GM12892 (cell line): ENCODE results near the gene ZNF276.
A peak's percentile ranks its signal among the peaks of the same experiment; 100 is the strongest.
"Not testable (repeated sequence)": the region's sequence is repeated elsewhere in the genome, so short reads cannot be mapped to it uniquely, and the experiment has no call there.

Source experiments
- DNase-seq: peaks from one replicate; pipeline ENCODE4 v3.0.0; 2011; ENCODE audit not compliant: insufficient read length
- FAIRE-seq: peaks from 2 replicates; lab custom pipeline; 2011; peaks lifted over from hg19 to GRCh38; lab: Jason Lieb, UNC
- POLR2A ChIP-seq: IDR thresholded peaks from 2 replicates; pipeline ENCODE4 v1.6.1; 2011; ENCODE audit warnings: low read depth, low read length, control low read depth
- POLR2AphosphoS5 ChIP-seq: IDR thresholded peaks from 2 replicates; pipeline ENCODE4 v1.6.1; 2011; ENCODE audit warnings: low read depth, low read length, control low read depth
- TAF1 ChIP-seq: IDR thresholded peaks from 2 replicates; pipeline ENCODE4 v1.6.1; 2011; ENCODE audit warnings: low read depth, mild to moderate bottlenecking, control low read depth, low read length, borderline replicate concordance

ZNF276 gene

DNA sequence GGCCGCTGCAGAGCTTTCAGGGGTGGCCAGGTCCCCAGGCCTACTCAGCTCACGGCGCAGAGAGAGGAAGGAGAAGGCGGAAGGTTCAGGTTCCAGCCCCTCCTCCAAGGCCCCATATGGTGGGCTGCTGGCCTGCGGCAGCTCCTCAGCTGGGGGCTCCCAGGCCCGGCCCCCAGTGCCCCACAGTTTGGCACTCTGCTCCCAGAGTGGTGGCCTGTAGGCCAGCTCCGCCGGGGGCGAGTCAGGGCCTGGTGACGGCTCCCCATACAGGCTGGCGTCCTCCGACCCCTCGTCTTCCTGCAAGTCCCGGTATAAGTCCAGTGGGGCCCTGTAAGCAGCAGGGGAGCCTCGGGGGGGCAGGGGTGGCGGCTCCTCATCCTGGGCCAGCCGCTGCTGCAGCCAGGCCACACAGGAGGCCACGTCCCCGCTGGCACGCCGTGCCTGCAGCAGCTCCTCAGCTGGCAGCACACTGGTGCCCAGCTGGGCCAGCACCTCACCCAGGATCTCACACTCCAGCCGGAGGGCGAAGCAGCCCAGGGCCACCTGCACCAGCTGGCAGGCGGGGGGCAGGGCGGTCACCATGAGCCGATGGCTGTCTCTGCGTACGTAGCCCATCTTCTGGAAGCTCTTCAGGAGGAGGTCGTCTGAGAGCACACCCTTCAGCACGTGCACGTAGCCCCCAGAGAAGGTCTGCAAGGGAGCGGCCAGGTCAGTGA is 23.6 kb upstream of the ZNF276 start:
- no peak for FAIRE-seq
- no peak for DNase-seq
- TF ChIP-seq POLR2AphosphoS5 = no peak
- no peak for TF ChIP-seq POLR2A
- TF ChIP-seq TAF1 = no peak

DNA sequence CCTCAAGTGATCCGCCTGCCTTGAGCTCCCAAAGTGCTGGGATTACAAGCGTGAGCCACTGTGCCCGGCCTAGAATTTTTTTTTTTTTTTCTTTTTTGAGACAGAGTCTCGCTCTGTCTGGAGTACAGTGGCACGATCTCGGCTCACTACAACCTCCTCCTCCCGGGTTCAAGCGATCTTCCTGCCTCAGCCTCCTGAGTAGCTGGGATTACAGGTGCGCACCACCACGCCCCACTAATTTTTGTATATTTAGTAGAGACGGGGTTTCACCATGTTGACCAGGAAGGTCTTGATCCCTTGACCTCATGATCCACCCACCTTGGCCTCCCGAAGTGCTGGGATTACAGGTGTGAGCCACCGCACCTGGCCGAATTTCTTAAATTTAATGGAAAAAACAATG is 22.6 kb upstream of the ZNF276 start:
- FAIRE-seq, DNase-seq: not testable (repeated sequence)

DNA sequence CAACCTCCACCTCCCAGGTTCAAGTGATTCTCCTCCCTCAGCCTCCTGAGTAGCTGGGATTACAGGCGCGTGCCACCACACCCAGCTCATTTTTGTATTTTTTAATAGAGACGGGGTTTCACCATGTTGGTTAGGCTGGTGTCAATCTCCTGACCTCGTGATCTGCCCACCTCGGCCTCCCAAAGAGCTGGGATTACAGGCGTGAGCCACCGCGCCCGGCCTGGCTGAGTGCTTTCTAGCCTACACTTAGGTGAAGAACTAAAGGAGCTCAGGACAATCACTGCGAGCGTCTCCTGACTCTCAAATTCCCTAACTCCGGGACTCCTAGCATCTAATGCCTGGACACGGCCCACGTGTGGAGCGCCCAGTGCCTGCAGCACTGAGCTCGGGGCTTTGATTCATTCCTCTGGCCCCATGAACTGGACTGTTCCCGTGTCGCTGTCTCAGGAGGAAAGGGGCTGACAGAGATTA is 21.7 kb upstream of the ZNF276 start:
- not testable (repeated sequence) for FAIRE-seq, DNase-seq

DNA sequence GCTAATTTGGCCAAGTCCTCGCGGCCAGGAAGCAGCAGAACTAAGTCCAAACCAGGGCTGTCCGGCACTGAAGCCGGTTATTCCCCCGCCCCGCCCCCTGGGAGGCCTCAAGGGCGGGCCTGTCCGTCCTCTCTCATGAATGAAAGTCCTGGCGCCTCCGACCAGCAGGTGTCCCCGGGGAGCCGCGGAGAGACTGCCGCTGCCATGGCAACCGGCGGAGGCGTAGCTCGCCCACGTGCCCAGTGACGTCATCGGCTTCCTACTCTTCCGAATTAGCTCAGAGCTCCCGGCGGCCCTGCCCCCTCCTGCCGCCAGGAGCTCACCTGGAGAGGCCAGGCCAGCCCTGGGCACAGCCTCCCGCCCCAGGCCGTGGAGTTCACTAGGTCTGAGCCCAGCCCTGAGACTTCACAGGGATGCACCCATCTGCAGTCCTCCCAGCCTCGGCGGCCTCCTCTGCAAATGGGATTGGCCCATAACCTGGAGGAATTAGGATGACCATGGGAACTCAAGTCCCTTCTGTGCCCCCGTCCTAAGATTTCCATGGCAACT is 21.2 kb upstream of the ZNF276 start:
- peak; percentile 96 for DNase-seq
- TF ChIP-seq TAF1 = no peak
- TF ChIP-seq POLR2A = no peak
- no peak for TF ChIP-seq POLR2AphosphoS5
- peak; percentile 97 for FAIRE-seq

DNA sequence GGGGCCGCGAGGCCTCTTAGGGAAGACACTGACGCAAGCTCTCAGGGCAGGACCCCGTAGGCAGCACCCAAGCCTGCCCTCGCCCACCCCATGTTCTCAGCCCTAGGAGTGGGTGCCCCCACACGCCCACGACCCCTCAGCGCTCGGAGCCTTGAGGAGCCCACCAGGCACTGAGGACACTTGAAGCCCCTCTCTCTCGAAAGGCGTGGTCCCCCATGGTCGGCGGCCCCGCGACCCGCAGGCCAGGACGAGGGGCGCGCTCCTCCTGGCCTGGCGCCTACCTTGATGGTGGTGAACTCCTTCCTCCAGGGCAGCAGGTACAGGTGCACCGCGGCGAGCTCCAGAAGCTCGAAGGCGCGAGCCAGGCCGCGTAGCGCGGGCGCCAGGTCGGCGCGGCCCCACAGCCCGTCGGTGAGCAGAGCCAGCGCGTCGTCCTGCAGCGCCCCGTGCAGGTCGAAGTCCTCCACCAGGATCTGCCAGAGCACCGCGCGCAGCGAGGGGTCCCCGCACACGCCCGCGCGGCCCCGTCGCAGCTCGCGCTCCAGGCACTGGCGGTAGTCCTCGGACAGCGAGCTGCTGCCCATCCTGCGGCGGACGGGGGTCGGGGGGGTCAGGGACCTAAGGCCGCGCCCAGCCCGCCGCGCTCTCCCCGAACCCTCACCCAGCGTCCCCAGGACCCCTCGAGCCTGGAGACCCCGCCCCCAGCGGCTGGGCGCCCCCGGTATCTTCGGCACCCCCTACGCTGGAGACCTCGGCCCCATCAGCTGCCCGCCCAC is 20.5 kb upstream of the ZNF276 start:
- TF ChIP-seq POLR2AphosphoS5 (no peak), POLR2A (no peak), TAF1 (no peak)
- peak; percentile 82 for FAIRE-seq
- no peak for DNase-seq

DNA sequence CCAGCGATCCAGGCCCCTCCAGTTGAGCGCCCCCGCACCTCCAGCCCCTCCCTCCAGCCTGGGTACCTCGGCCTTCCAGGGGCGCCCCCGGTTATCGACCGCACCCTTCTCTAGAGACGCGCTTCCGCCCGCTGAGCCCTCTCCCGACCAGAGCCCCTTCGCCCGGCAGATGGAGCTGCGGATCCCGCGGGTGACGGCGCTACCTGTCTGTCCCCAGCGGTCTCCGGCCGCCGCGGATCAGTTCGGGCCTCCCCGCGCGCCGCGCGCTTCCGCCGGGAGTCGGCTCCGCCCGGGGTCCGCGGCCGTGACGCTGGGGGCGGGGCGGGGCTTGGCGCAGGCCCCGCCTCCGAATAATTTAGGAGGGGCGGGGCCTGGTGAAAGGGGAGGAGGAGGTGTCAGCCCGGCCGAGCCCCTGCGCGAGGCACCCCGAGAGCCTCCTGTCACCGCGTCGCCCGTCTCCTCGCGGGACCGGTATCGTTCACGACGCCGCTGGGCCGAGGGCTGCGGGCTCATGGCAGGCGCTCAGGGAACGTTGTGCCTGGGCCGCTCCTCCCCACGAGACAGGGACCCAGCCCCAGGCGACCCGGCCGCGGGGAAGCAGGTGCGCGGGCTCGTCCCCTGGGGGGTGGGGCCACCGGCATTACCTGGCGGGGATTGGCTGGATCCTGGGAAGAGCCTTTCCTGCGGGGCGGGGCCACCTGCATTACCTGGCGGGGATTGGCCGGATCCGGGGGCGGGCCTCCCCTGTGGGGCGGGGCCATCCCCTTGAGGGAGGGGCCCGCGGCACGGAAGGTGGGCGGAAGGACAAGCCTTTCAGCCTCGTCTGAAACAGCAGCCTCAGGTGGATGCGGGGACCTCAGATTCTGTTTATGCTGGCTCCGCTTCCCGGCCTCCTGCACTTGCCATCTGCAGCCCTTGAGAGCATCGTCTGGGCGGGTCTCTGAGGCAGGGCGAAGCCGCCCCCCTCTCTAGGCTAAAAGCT is 19.6 kb upstream of the ZNF276 start, which contains the start of gene SPATA2L:
SPATA2L (minus strand) TSS at position 281 of the 982 bp plus-strand sequence. CDS start 473 bp downstream, outside the sequence.
- FAIRE-seq = peak; percentile 99
- TF ChIP-seq POLR2A (peak; percentile 46; the same call in 1 of the 2 replicates), POLR2AphosphoS5 (no peak)
- DNase-seq = peak; percentile 98

DNA sequence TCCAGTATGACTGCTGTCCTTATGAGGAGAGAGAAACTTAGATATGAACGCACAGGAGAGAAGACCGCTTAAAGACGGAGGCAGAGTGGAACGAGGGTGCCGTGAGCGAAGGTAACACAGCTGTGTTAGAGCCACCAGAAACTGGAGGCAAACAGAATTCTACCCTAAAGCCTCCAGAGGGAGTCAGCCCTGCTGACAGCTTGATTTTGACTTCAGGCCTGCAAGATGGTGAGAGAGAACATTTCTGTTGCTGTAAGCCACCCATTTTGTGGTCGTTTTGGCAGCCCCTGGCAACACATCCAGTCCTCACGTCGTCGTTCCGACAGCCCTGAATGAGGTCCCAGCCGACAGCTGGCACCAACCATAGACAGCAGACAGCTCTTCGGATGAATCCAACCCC is 17.1 kb upstream of the ZNF276 start:
- FAIRE-seq (no peak), DNase-seq (no peak)
- no peak for TF ChIP-seq POLR2A
- no peak for TF ChIP-seq POLR2AphosphoS5
- no peak for TF ChIP-seq TAF1

DNA sequence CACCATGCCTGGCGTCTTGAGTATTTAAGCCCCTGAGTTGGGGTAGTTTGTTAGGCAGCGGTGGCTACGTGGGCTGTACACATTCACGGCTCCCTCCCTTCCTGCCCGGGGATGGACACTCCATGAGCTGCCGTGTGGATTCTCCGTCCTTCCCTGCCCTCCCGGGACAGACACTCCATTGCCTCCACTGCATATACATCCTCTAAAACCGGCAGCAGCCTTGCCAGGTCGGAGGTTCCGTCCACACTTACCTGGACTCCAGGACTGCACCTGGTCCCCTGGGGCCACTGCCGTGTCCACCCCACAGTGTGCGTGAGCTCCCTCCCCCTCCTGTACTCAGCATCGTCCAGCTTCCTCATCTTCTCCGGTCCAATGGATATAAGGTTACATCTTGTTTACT is 16.3 kb upstream of the ZNF276 start:
- TF ChIP-seq TAF1 (no peak), POLR2AphosphoS5 (no peak), POLR2A (no peak)
- DNase-seq (no peak), FAIRE-seq (no peak)

DNA sequence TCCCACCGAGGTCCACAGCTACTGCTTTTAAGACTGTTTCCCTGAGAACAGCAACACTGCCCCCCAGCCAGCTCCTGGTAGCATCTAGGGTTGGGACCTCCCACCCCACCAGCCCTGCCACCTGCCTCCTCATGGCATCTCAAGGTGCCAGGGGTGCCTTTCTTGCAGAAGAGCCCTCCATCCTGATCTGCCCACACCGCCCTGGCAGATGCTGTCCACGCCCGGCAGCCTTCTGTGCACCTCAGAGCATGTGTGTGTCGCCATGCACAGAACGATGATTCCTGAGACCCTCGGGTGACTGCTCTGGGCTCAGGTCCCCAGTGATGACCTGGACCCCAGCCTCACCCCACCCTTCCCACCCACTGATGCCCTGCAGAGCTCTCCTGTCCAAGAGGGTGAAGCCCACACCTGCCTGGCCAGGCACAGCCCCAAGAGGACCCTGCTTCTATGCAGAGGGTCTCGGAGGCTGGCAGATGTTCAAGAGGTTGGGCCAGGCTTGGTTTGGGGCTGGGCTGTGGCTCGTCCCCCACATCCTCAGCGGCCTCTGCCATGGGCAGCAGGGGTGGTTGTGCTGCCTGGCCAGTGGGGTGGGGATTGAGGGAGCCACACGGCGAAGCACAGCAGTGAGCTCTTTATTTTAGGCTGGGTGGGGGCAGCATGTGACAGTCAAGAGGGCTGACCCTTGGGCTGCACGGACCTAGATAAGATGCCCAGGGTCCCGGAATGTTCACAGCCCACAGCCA is 14.6 kb upstream of the ZNF276 start:
- no peak for FAIRE-seq
- DNase-seq = no peak
- TF ChIP-seq POLR2AphosphoS5 (no peak), POLR2A (no peak), TAF1 (no peak)

DNA sequence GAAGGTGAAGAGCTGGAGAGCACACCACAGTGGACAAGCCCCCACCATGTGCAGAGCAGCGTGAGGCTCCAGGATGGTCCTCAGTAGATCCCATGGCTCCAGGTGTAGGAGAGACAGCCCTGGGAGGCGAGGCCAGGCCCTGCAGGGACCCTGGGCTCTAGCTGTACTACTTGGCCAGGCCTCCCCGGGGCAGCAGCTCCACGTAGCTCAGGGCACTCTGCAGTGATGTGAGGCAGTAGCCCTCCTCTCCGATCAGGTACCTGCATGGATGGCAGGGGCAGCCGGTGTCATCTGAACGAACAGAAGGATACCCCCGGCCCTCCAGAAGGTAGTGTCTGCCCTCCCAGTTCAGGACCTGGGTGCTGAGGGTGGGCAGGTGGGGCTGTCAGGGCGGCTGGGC is 13.6 kb upstream of the ZNF276 start:
- DNase-seq (no peak), FAIRE-seq (no peak)
- TF ChIP-seq POLR2AphosphoS5 = no peak
- no peak for TF ChIP-seq POLR2A
- TF ChIP-seq TAF1 = no peak

DNA sequence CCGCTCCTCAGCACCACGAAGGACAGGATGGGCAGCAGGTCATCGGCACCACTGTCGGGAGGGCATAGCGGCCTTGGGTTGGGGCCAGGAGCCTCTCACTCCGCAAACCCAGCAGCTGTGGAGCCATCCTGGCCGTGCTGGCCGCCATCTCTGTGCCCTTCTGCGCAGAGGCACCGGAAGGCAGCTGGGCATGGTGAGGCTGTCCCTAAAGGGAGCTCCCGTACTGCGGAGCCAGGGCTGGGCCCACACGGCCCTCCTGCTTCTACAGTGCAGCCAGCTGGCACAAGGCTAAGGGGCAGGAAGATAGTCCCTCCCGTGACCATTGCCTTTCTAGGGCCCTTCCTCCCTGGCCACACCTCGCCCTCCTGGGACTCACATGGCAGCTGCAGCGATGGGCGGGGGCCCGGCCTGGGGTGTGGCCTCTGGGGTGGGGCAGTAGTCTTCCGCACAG is 12.8 kb upstream of the ZNF276 start:
- no peak for TF ChIP-seq POLR2AphosphoS5
- TF ChIP-seq POLR2A = no peak
- FAIRE-seq = no peak
- DNase-seq = no peak
